ENCODE data around the gene HSD17B4. TPM values are rescaled to one million over a fixed set of nuclear protein-coding genes. Genes with fewer than 3 reads are reported as not detected.

HSD17B4 gene
- total RNA-seq, 1 experiment from 2014 or later, result 362 TPM

GRCh38 chr5:119454171-119454570 is 1.9 kb downstream of the HSD17B4 start:
- no peak overlapping the region for H3K27ac Mint-ChIP-seq
- DNase-seq (ENCODE audit: low spot score) (no peak), ATAC-seq (no peak)
- ChIA-PET POLR2A (interaction anchor here (1.2 kb wide), 1 partner anchor 466 kb away, joined by 3 read pairs; no protein-coding TSS in a partner anchor), CTCF (no interaction called here)
- H3K4me1 Mint-ChIP-seq, result peaks cover 64% of the 10 kb centered on the region
- H3K36me3 Mint-ChIP-seq, result peaks cover 34% of the 10 kb centered on the region
- peak overlapping the region; percentile 88 for H3K4me3 Mint-ChIP-seq
- no peaks in the 10 kb centered on the region; the same call in 1 of the 2 replicates for H3K27me3 Mint-ChIP-seq (ENCODE audit: low read depth)
- TF ChIP-seq ZNF671 (CRISPR knock-in tag; IDR thresholded peaks at IDR 0.05) (no peak), RORB (CRISPR knock-in tag; IDR thresholded peaks at IDR 0.05) (no peak), NFE2L1 (CRISPR knock-in tag; IDR thresholded peaks at IDR 0.05) (no peak), GABPB1 (CRISPR knock-in tag; IDR thresholded peaks at IDR 0.05) (peak; percentile 77), ZNF423 (CRISPR knock-in tag; IDR thresholded peaks at IDR 0.05) (no peak), ERG (CRISPR knock-in tag; IDR thresholded peaks at IDR 0.05) (no peak)
- peaks cover 29% of the 10 kb centered on the region for H3K9me3 Mint-ChIP-seq

GRCh38 chr5:119458911-119459632 is 6.8 kb downstream of the HSD17B4 start:
- TF ChIP-seq GTF2I (CRISPR knock-in tag; conservative IDR thresholded peaks at IDR 0.05) (no peak), FOXP1 (CRISPR knock-in tag; IDR thresholded peaks at IDR 0.05; ENCODE audit: borderline replicate concordance) (no peak), TEAD1 (CRISPR knock-in tag; IDR thresholded peaks at IDR 0.05) (no peak), FOXK1 (CRISPR knock-in tag; IDR thresholded peaks at IDR 0.05) (0 out of 2 replicates have a peak, but pooled peaks have one; percentile 45), ZNF263 (CRISPR knock-in tag; IDR thresholded peaks at IDR 0.05; ENCODE audit: low read depth) (no peak), ZNF121 (CRISPR knock-in tag; IDR thresholded peaks at IDR 0.05) (peak; percentile 95), GABPB1 (CRISPR knock-in tag; IDR thresholded peaks at IDR 0.05) (no peak), ETV6 (CRISPR knock-in tag; IDR thresholded peaks at IDR 0.05) (0 out of 2 replicates have a peak, but pooled peaks have one; percentile 43)
- TF ChIP-seq, protein P1, sequence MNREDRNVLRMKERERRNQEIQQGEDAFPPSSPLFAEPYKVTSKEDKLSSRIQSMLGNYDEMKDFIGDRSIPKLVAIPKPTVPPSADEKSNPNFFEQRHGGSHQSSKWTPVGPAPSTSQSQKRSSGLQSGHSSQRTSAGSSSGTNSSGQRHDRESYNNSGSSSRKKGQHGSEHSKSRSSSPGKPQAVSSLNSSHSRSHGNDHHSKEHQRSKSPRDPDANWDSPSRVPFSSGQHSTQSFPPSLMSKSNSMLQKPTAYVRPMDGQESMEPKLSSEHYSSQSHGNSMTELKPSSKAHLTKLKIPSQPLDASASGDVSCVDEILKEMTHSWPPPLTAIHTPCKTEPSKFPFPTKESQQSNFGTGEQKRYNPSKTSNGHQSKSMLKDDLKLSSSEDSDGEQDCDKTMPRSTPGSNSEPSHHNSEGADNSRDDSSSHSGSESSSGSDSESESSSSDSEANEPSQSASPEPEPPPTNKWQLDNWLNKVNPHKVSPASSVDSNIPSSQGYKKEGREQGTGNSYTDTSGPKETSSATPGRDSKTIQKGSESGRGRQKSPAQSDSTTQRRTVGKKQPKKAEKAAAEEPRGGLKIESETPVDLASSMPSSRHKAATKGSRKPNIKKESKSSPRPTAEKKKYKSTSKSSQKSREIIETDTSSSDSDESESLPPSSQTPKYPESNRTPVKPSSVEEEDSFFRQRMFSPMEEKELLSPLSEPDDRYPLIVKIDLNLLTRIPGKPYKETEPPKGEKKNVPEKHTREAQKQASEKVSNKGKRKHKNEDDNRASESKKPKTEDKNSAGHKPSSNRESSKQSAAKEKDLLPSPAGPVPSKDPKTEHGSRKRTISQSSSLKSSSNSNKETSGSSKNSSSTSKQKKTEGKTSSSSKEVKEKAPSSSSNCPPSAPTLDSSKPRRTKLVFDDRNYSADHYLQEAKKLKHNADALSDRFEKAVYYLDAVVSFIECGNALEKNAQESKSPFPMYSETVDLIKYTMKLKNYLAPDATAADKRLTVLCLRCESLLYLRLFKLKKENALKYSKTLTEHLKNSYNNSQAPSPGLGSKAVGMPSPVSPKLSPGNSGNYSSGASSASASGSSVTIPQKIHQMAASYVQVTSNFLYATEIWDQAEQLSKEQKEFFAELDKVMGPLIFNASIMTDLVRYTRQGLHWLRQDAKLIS (CRISPR knock-in tag; IDR thresholded peaks at IDR 0.05; ENCODE audit: borderline replicate concordance), result peak; percentile 53; the same call in 1 of the 2 replicates
- H3K27ac Mint-ChIP-seq, result peak overlapping the region; percentile 89
- H3K4me1 Mint-ChIP-seq, result peaks cover 71% of the 10 kb centered on the region
- H3K36me3 Mint-ChIP-seq, result peaks cover 15% of the 10 kb centered on the region
- peak overlapping the region; percentile 1 for H3K4me3 Mint-ChIP-seq
- ChIA-PET POLR2A (no interaction called here), CTCF (interaction anchor here (0.7 to 2.4 kb wide), 4 partner anchors 11 to 291 kb away, joined by 3 to 6 read pairs (median 4); no protein-coding TSS in a partner anchor)
- no peaks in the 10 kb centered on the region for H3K27me3 Mint-ChIP-seq (ENCODE audit: low read depth)
- ATAC-seq, result peak; percentile 91
- H3K9me3 Mint-ChIP-seq, result no peaks in the 10 kb centered on the region
- no peak for DNase-seq (ENCODE audit: low spot score)

GRCh38 chr5:119465640-119466039 is 13.3 kb downstream of the HSD17B4 start:
- H3K4me3 Mint-ChIP-seq, result no peak overlapping the region
- no peak overlapping the region for H3K27ac Mint-ChIP-seq
- H3K9me3 Mint-ChIP-seq, result peaks cover 25% of the 10 kb centered on the region
- H3K36me3 Mint-ChIP-seq, result peaks cover 53% of the 10 kb centered on the region
- DNase-seq (ENCODE audit: low spot score) (no peak), ATAC-seq (no peak)
- ChIA-PET POLR2A (no interaction called here), CTCF (no interaction called here)
- H3K4me1 Mint-ChIP-seq, result peaks cover 48% of the 10 kb centered on the region
- H3K27me3 Mint-ChIP-seq (ENCODE audit: low read depth), result peaks cover 12% of the 10 kb centered on the region
- TF ChIP-seq TCF7 (CRISPR knock-in tag; IDR thresholded peaks at IDR 0.05; ENCODE audit: low read depth) (no peak), FOXP1 (CRISPR knock-in tag; IDR thresholded peaks at IDR 0.05; ENCODE audit: borderline replicate concordance) (no peak), ATF2 (CRISPR knock-in tag; IDR thresholded peaks at IDR 0.05; ENCODE audit: borderline replicate concordance, low read depth) (no peak), ERG (CRISPR knock-in tag; IDR thresholded peaks at IDR 0.05) (no peak), NFE2L1 (CRISPR knock-in tag; IDR thresholded peaks at IDR 0.05) (no peak), USF2 (CRISPR knock-in tag; IDR thresholded peaks at IDR 0.05) (no peak), MXD4 (CRISPR knock-in tag; IDR thresholded peaks at IDR 0.05; ENCODE audit: borderline replicate concordance) (no peak)
- TF ChIP-seq, protein P2, sequence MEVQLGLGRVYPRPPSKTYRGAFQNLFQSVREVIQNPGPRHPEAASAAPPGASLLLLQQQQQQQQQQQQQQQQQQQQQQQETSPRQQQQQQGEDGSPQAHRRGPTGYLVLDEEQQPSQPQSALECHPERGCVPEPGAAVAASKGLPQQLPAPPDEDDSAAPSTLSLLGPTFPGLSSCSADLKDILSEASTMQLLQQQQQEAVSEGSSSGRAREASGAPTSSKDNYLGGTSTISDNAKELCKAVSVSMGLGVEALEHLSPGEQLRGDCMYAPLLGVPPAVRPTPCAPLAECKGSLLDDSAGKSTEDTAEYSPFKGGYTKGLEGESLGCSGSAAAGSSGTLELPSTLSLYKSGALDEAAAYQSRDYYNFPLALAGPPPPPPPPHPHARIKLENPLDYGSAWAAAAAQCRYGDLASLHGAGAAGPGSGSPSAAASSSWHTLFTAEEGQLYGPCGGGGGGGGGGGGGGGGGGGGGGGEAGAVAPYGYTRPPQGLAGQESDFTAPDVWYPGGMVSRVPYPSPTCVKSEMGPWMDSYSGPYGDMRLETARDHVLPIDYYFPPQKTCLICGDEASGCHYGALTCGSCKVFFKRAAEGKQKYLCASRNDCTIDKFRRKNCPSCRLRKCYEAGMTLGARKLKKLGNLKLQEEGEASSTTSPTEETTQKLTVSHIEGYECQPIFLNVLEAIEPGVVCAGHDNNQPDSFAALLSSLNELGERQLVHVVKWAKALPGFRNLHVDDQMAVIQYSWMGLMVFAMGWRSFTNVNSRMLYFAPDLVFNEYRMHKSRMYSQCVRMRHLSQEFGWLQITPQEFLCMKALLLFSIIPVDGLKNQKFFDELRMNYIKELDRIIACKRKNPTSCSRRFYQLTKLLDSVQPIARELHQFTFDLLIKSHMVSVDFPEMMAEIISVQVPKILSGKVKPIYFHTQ (CRISPR knock-in tag; IDR thresholded peaks at IDR 0.05), result no peak

All from WTC11 (cell line).